Measurements from ENCODE around the gene RTL9.

Gene RTL9

GRCh38 chrX:110391086-110391485 is 32.4 kb downstream of the RTL9 start:
- H3K36me3 ChIP-seq (ENCODE audit: control insufficient read depth in 1 of 2, insufficient read depth in 2 of 2, low read length in 2 of 2), result no peaks in the 10 kb centered on the region
- no peaks in the 10 kb centered on the region for H3K9me3 ChIP-seq (ENCODE audit: control insufficient read depth in 1 of 2, low read length in 2 of 2)
- H3K4me3 ChIP-seq (ENCODE audit: low read depth in 1 of 2, low read length in 2 of 2), result no peak overlapping the region
- no peaks in the 10 kb centered on the region for H3K27me3 ChIP-seq (ENCODE audit: control insufficient read depth in 1 of 2, insufficient read depth in 2 of 2, low read length in 2 of 2)
- H3K27ac ChIP-seq (ENCODE audit: low read depth, low read length), result no peak overlapping the region
- H3K9ac ChIP-seq (ENCODE audit: low read depth in 1 of 2, low read length in 2 of 2), result no peak overlapping the region
- H3K4me1 ChIP-seq (ENCODE audit: control insufficient read depth in 1 of 2, insufficient read depth in 2 of 2, low read length in 2 of 2), result no peaks in the 10 kb centered on the region

DNA sequence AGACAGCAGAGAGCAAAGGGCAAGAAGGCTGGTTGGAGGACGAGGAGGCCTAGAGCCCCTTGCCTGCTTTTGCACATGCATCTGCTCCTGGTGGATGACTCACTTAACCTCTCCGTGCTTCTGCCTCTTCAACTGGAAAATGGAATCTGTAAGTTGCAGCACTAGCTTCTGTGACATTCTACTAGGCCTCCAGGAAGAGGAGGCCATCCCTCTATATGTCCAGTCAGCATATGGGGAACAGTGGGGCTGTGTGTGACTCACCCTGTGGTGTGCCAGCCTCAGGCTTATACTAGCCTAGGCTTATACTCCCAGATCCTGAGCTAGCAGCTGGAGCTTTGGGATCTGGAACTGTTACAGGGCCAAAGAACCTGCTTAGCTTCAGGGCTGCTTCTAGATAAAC is 36.0 kb downstream of the RTL9 start:
- Histone ChIP-seq H3K9me3 (ENCODE audit: control insufficient read depth in 1 of 2, low read length in 2 of 2) (no peaks in the 10 kb centered on the region), H3K27me3 (ENCODE audit: control insufficient read depth in 1 of 2, insufficient read depth in 2 of 2, low read length in 2 of 2) (no peaks in the 10 kb centered on the region), H3K9ac (ENCODE audit: low read depth in 1 of 2, low read length in 2 of 2) (no peak overlapping the region), H3K27ac (ENCODE audit: low read depth, low read length) (no peak overlapping the region), H3K4me1 (ENCODE audit: control insufficient read depth in 1 of 2, insufficient read depth in 2 of 2, low read length in 2 of 2) (no peaks in the 10 kb centered on the region), H3K36me3 (ENCODE audit: control insufficient read depth in 1 of 2, insufficient read depth in 2 of 2, low read length in 2 of 2) (no peaks in the 10 kb centered on the region), H3K4me3 (ENCODE audit: low read depth in 1 of 2, low read length in 2 of 2) (no peak overlapping the region)

GRCh38 chrX:110395877-110396276 is 37.2 kb downstream of the RTL9 start:
- H3K36me3 ChIP-seq (ENCODE audit: control insufficient read depth in 1 of 2, insufficient read depth in 2 of 2, low read length in 2 of 2), result no peaks in the 10 kb centered on the region
- no peak overlapping the region for H3K27ac ChIP-seq (ENCODE audit: low read depth, low read length)
- H3K9me3 ChIP-seq (ENCODE audit: control insufficient read depth in 1 of 2, low read length in 2 of 2), result no peaks in the 10 kb centered on the region
- no peaks in the 10 kb centered on the region for H3K4me1 ChIP-seq (ENCODE audit: control insufficient read depth in 1 of 2, insufficient read depth in 2 of 2, low read length in 2 of 2)
- no peaks in the 10 kb centered on the region for H3K27me3 ChIP-seq (ENCODE audit: control insufficient read depth in 1 of 2, insufficient read depth in 2 of 2, low read length in 2 of 2)
- H3K9ac ChIP-seq (ENCODE audit: low read depth in 1 of 2, low read length in 2 of 2), result no peak overlapping the region
- no peak overlapping the region for H3K4me3 ChIP-seq (ENCODE audit: low read depth in 1 of 2, low read length in 2 of 2)

DNA sequence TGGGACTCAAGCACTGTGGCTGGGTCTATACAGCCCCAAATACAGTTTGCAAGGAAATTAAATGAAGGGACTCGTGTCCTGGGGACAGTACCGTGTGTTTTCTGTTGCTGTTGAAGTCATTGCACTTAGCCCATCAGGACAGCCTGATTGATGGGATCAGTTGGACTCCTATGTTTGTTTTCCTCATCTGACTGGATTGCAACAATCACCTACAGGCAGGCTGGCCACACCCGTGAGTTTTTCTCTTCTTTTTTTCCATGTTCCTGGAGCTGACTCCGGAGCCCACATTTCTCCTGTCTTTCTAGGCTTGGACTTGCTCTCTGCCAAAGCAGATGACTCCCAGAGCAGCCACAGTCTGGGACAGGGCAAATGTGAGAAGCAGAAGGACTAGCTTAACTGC is 38.1 kb downstream of the RTL9 start:
- Histone ChIP-seq H3K4me3 (ENCODE audit: low read depth in 1 of 2, low read length in 2 of 2) (no peak overlapping the region), H3K27me3 (ENCODE audit: control insufficient read depth in 1 of 2, insufficient read depth in 2 of 2, low read length in 2 of 2) (no peaks in the 10 kb centered on the region), H3K9me3 (ENCODE audit: control insufficient read depth in 1 of 2, low read length in 2 of 2) (no peaks in the 10 kb centered on the region), H3K9ac (ENCODE audit: low read depth in 1 of 2, low read length in 2 of 2) (no peak overlapping the region), H3K36me3 (ENCODE audit: control insufficient read depth in 1 of 2, insufficient read depth in 2 of 2, low read length in 2 of 2) (no peaks in the 10 kb centered on the region), H3K4me1 (ENCODE audit: control insufficient read depth in 1 of 2, insufficient read depth in 2 of 2, low read length in 2 of 2) (no peaks in the 10 kb centered on the region), H3K27ac (ENCODE audit: low read depth, low read length) (no peak overlapping the region)

- Histone ChIP-seq H3K4me1 (ENCODE audit: control insufficient read depth in 1 of 2, insufficient read depth in 2 of 2, low read length in 2 of 2) (no peaks in the 10 kb centered on the region), H3K4me3 (ENCODE audit: low read depth in 1 of 2, low read length in 2 of 2) (no peak overlapping the region), H3K36me3 (ENCODE audit: control insufficient read depth in 1 of 2, insufficient read depth in 2 of 2, low read length in 2 of 2) (no peaks in the 10 kb centered on the region), H3K9ac (ENCODE audit: low read depth in 1 of 2, low read length in 2 of 2) (no peak overlapping the region), H3K9me3 (ENCODE audit: control insufficient read depth in 1 of 2, low read length in 2 of 2) (no peaks in the 10 kb centered on the region), H3K27me3 (ENCODE audit: control insufficient read depth in 1 of 2, insufficient read depth in 2 of 2, low read length in 2 of 2) (no peaks in the 10 kb centered on the region), H3K27ac (ENCODE audit: low read depth, low read length) (no peak overlapping the region)
Observed at GRCh38 chrX:110397339-110397738, 38.7 kb downstream of the RTL9 start.

DNA sequence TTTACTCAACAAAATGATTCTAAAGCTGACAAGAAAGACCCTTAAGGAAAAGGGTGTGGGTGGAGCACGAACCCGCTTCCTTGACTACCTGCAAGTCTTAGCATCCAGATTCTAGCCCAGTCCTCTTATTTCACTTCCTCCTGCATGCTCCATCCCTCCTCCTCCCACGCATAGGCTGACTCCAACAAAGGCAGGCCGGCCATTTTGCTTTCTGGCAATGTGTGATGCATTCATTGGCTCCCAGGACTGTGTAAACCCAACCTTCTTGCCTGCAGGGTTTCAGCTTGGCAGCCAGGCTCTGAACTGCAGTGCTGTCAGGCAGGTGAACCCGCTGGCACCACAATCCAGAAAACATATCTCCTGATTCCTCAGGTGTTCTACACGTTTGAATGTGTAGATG is 39.3 kb downstream of the RTL9 start:
- H3K9me3 ChIP-seq (ENCODE audit: control insufficient read depth in 1 of 2, low read length in 2 of 2), result no peaks in the 10 kb centered on the region
- H3K4me1 ChIP-seq (ENCODE audit: control insufficient read depth in 1 of 2, insufficient read depth in 2 of 2, low read length in 2 of 2), result no peaks in the 10 kb centered on the region
- H3K9ac ChIP-seq (ENCODE audit: low read depth in 1 of 2, low read length in 2 of 2), result no peak overlapping the region
- H3K27me3 ChIP-seq (ENCODE audit: control insufficient read depth in 1 of 2, insufficient read depth in 2 of 2, low read length in 2 of 2), result no peaks in the 10 kb centered on the region
- no peaks in the 10 kb centered on the region for H3K36me3 ChIP-seq (ENCODE audit: control insufficient read depth in 1 of 2, insufficient read depth in 2 of 2, low read length in 2 of 2)
- H3K4me3 ChIP-seq (ENCODE audit: low read depth in 1 of 2, low read length in 2 of 2), result no peak overlapping the region
- H3K27ac ChIP-seq (ENCODE audit: low read depth, low read length), result no peak overlapping the region

- Histone ChIP-seq H3K9ac (ENCODE audit: low read depth in 1 of 2, low read length in 2 of 2) (no peak overlapping the region), H3K4me1 (ENCODE audit: control insufficient read depth in 1 of 2, insufficient read depth in 2 of 2, low read length in 2 of 2) (no peaks in the 10 kb centered on the region), H3K36me3 (ENCODE audit: control insufficient read depth in 1 of 2, insufficient read depth in 2 of 2, low read length in 2 of 2) (no peaks in the 10 kb centered on the region), H3K27me3 (ENCODE audit: control insufficient read depth in 1 of 2, insufficient read depth in 2 of 2, low read length in 2 of 2) (no peaks in the 10 kb centered on the region), H3K4me3 (ENCODE audit: low read depth in 1 of 2, low read length in 2 of 2) (no peak overlapping the region), H3K27ac (ENCODE audit: low read depth, low read length) (no peak overlapping the region), H3K9me3 (ENCODE audit: control insufficient read depth in 1 of 2, low read length in 2 of 2) (no peaks in the 10 kb centered on the region)
Observed at GRCh38 chrX:110399497-110399896, 40.8 kb downstream of the RTL9 start.

GRCh38 chrX:110399966-110400365 is 41.3 kb downstream of the RTL9 start:
- no peak overlapping the region for H3K27ac ChIP-seq (ENCODE audit: low read depth, low read length)
- H3K4me1 ChIP-seq (ENCODE audit: control insufficient read depth in 1 of 2, insufficient read depth in 2 of 2, low read length in 2 of 2), result no peaks in the 10 kb centered on the region
- no peak overlapping the region for H3K9ac ChIP-seq (ENCODE audit: low read depth in 1 of 2, low read length in 2 of 2)
- no peaks in the 10 kb centered on the region for H3K9me3 ChIP-seq (ENCODE audit: control insufficient read depth in 1 of 2, low read length in 2 of 2)
- no peak overlapping the region for H3K4me3 ChIP-seq (ENCODE audit: low read depth in 1 of 2, low read length in 2 of 2)
- no peaks in the 10 kb centered on the region for H3K36me3 ChIP-seq (ENCODE audit: control insufficient read depth in 1 of 2, insufficient read depth in 2 of 2, low read length in 2 of 2)
- H3K27me3 ChIP-seq (ENCODE audit: control insufficient read depth in 1 of 2, insufficient read depth in 2 of 2, low read length in 2 of 2), result no peaks in the 10 kb centered on the region

DNA sequence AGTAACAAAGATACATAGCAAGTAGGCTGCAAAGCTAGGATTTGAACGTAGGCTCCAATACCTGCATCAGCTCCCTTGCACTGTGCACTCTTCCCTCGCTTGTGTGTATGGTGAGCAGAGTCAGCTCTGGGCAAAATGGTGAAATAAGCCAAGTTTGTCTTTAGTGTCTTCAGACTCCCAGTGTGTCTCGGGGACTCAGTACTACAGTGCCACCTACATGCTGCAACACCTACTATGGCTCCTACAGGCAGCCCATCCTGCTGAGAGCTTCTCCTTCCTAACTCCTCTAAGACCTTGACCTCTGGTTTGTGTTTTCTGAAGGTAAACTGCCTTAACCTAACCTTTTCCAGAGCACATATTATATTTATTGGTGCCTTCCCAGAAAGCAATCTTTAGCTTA is 42.5 kb downstream of the RTL9 start:
- no peaks in the 10 kb centered on the region for H3K36me3 ChIP-seq (ENCODE audit: control insufficient read depth in 1 of 2, insufficient read depth in 2 of 2, low read length in 2 of 2)
- H3K9ac ChIP-seq (ENCODE audit: low read depth in 1 of 2, low read length in 2 of 2), result no peak overlapping the region
- no peaks in the 10 kb centered on the region for H3K9me3 ChIP-seq (ENCODE audit: control insufficient read depth in 1 of 2, low read length in 2 of 2)
- H3K27ac ChIP-seq (ENCODE audit: low read depth, low read length), result no peak overlapping the region
- H3K27me3 ChIP-seq (ENCODE audit: control insufficient read depth in 1 of 2, insufficient read depth in 2 of 2, low read length in 2 of 2), result no peaks in the 10 kb centered on the region
- H3K4me1 ChIP-seq (ENCODE audit: control insufficient read depth in 1 of 2, insufficient read depth in 2 of 2, low read length in 2 of 2), result no peaks in the 10 kb centered on the region
- no peak overlapping the region for H3K4me3 ChIP-seq (ENCODE audit: low read depth in 1 of 2, low read length in 2 of 2)

DNA sequence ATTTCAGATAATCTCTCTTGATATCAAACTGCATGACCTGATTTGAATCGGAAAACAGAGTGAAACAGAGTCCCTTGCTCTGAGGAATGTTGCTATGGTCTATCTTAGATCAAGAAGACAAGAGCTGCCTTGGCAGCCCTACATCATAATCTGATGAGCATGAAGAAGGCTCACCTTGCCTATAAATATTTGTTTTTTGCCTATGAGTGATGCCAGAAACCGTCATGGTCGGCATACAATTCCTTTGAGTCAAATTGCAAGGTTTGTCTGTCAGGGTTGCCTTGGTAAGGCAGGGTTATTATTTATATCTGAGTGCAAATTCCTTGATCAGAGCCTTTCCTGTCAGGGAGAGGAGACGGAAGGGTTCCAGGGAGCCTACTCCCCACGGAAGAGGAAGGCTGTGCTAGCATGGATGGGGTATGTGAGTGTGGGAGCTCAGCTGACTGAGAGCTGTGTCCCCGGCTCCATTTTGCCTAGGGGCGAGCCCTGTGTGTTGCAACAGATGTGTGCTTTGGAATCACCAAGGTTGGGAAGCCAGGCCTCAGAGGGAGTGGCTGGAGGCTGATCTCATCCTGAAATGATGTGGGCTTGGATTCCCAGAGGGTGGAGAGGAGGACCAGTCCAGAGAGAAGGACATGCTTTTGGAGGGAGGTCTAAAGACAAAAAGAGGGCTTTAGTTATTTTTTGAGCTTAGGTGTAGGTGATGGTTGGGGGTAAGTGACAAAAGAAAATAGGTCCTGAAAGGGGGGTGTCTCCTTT is 43.6 kb downstream of the RTL9 start:
- Histone ChIP-seq H3K27ac (ENCODE audit: low read depth, low read length) (no peak overlapping the region), H3K9ac (ENCODE audit: low read depth in 1 of 2, low read length in 2 of 2) (no peak overlapping the region), H3K4me3 (ENCODE audit: low read depth in 1 of 2, low read length in 2 of 2) (no peak overlapping the region), H3K27me3 (ENCODE audit: control insufficient read depth in 1 of 2, insufficient read depth in 2 of 2, low read length in 2 of 2) (no peaks in the 10 kb centered on the region), H3K4me1 (ENCODE audit: control insufficient read depth in 1 of 2, insufficient read depth in 2 of 2, low read length in 2 of 2) (no peaks in the 10 kb centered on the region), H3K36me3 (ENCODE audit: control insufficient read depth in 1 of 2, insufficient read depth in 2 of 2, low read length in 2 of 2) (no peaks in the 10 kb centered on the region), H3K9me3 (ENCODE audit: control insufficient read depth in 1 of 2, low read length in 2 of 2) (no peaks in the 10 kb centered on the region)

GRCh38 chrX:110402850-110403221 is 44.2 kb downstream of the RTL9 start:
- Histone ChIP-seq H3K27me3 (ENCODE audit: control insufficient read depth in 1 of 2, insufficient read depth in 2 of 2, low read length in 2 of 2) (no peaks in the 10 kb centered on the region), H3K36me3 (ENCODE audit: control insufficient read depth in 1 of 2, insufficient read depth in 2 of 2, low read length in 2 of 2) (no peaks in the 10 kb centered on the region), H3K9ac (ENCODE audit: low read depth in 1 of 2, low read length in 2 of 2) (no peak overlapping the region), H3K9me3 (ENCODE audit: control insufficient read depth in 1 of 2, low read length in 2 of 2) (no peaks in the 10 kb centered on the region), H3K27ac (ENCODE audit: low read depth, low read length) (no peak overlapping the region), H3K4me3 (ENCODE audit: low read depth in 1 of 2, low read length in 2 of 2) (no peak overlapping the region), H3K4me1 (ENCODE audit: control insufficient read depth in 1 of 2, insufficient read depth in 2 of 2, low read length in 2 of 2) (no peaks in the 10 kb centered on the region)
